ENCODE data around the gene ZNF576.
"Not testable (repeated sequence)": the region's sequence is repeated elsewhere in the genome, so short reads cannot be mapped to it uniquely, and the experiment has no call there.

ZNF576 gene

DNA sequence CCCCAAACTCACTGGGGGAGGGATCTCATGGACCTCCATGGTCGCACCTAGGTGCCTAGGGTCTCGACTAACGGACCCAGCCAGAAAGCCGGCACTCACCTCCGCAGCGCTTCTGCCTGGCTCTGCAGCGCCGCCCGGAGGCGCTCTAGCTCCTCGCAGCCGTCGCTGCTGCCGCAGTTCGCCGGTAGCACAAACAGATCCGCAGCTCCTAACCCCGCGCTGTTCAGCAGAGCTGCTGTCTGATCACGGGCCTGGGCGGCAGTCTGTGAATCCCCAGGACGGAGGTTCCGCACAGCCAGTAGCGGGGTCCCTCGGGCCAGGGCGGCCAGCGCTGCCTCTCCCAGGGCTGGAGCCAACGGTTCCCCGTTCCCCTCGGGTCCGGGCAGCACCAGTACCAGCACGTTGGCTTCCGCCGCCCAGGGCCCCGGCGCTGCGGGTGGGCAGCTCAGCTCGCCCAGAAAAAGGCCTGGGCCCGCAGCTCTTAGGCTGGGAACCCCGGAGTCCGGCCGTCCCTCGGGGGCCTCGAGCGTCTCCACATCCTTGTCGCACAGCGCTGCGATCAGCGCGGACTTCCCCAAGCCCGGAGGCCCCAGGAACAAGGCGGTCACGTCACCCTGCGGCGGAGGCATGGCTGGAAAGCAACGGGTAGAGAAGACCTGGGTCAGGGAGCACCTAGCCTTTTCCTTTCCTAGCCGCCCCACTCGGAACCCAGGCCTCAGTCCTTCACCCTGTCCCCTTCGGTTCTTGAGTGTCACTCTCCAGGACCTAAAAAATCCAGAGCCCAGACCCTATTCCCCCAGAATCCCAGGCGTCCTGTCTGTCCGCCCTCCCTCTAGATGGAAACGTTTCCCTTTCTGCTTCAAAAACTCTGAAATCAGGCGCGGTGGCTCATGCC is 1.4 kb upstream of the ZNF576 start:
- DNase-seq (ENCODE audit: low read depth) = peak; percentile 76
- peak overlapping the region; percentile 84 for H3K4me3 ChIP-seq (replicated peaks; ENCODE audit: low read depth, low read length)
- TF ChIP-seq, protein P1, sequence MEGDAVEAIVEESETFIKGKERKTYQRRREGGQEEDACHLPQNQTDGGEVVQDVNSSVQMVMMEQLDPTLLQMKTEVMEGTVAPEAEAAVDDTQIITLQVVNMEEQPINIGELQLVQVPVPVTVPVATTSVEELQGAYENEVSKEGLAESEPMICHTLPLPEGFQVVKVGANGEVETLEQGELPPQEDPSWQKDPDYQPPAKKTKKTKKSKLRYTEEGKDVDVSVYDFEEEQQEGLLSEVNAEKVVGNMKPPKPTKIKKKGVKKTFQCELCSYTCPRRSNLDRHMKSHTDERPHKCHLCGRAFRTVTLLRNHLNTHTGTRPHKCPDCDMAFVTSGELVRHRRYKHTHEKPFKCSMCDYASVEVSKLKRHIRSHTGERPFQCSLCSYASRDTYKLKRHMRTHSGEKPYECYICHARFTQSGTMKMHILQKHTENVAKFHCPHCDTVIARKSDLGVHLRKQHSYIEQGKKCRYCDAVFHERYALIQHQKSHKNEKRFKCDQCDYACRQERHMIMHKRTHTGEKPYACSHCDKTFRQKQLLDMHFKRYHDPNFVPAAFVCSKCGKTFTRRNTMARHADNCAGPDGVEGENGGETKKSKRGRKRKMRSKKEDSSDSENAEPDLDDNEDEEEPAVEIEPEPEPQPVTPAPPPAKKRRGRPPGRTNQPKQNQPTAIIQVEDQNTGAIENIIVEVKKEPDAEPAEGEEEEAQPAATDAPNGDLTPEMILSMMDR (IDR thresholded peaks at IDR 0.05; ENCODE audit: low read length, missing control alignments) = peak; percentile 86

DNA sequence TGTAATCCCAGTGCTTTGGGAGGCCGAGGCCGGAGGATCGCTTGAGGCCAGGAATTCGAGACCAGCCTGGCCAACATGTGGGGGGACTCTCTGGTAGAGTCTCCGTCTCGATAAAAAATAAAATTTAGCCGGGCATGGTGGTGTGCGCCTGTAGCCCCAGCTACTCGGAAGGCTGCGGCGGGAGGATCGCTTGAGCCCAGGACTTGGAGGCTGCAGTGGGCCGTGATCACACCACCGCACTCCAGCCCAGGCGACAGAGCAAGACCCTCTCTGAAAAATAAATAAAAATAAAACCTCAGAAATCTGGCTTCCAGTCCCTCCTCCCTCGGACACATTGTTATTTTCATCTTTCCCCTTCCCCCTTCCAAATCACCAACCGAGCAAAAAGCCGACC is 793 bp upstream of the ZNF576 start:
- no peak for DNase-seq (ENCODE audit: low read depth)
- TF ChIP-seq, protein P1 (IDR thresholded peaks at IDR 0.05; ENCODE audit: low read length, missing control alignments) = no peak
- peak overlapping the region; percentile 84 for H3K4me3 ChIP-seq (replicated peaks; ENCODE audit: low read depth, low read length)

DNA sequence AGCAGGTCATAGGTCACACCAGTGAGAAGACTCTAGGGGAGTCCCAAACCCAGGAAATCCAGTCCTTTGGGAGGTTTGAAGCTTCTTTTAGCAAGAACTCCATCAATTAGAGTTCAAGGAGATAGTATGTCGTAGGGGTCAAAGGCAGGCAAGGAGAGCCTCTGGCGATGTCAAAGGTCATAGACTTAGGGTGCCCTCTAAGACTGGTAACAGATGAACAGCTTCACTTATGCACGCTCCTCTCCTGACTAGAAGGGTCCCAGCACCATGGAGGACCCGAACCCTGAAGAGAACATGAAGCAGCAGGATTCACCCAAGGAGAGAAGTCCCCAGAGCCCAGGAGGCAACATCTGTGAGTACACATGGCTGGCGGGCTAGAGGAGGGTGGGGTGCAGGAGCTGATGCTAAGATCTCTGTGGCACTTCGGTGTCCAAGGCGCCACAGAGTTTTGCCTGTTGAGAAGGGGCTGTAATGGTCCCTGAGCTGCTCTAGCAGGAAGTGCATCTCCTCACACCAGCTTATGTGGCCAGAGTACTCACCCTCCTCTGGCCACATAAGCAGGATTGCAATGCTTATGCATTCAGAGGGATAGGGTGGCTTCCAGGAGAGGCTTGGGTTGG is 557 bp downstream of the ZNF576 start:
- TF ChIP-seq, protein P1 (IDR thresholded peaks at IDR 0.05; ENCODE audit: low read length, missing control alignments) = no peak
- no peak for DNase-seq (ENCODE audit: low read depth)
- H3K4me3 ChIP-seq (replicated peaks; ENCODE audit: low read depth, low read length) = peak overlapping the region; percentile 94

DNA sequence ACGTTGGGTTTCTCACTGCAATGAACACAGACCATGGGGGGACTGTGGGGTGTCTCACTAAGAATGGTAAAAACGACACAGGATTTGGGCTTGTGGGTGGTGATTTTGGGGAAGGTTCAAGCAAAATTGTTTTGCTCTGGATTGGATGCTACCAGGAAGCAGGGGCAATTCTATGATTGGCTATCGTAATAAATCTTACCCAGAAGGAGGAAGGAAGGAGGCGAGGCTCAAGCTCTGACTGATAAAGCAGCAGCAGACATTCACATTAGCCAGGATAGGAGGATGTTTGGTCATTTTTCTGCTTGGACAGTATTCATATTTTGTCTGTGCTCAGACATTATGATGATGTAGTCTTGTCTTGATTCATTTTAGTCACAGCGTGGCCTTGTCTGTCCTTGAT is 1.5 kb downstream of the ZNF576 start:
- TF ChIP-seq, protein P1 (IDR thresholded peaks at IDR 0.05; ENCODE audit: low read length, missing control alignments) = no peak
- DNase-seq (ENCODE audit: low read depth) = no peak
- peak overlapping the region; percentile 94 for H3K4me3 ChIP-seq (replicated peaks; ENCODE audit: low read depth, low read length)

DNA sequence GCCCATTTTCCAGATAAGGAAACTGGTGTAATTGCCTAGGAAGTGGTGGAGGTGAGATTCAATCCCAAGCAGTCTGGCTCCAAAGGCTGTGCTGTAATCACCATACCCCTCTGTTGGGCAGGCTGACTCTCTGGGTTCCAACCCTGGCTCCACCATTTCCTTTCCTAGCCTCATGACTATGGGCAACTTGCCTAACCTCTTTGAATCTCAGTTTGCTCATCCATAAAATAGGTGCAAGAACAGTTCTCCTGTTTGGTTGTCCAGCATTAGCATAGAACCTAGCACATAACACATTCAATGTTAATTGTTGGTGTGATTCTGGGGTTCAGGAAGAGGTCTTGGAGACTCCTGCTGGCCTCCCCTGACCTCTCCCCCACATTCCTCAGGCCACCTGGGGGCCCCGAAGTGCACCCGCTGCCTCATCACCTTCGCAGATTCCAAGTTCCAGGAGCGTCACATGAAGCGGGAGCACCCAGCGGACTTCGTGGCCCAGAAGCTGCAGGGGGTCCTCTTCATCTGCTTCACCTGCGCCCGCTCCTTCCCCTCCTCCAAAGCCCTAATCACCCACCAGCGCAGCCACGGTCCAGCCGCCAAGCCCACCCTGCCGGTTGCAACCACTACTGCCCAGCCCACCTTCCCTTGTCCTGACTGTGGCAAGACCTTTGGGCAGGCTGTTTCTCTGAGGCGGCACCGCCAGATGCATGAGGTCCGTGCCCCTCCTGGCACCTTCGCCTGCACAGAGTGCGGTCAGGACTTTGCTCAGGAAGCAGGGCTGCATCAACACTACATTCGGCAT is 2.2 kb downstream of the ZNF576 start:
- DNase-seq (ENCODE audit: low read depth) = no peak
- TF ChIP-seq, protein P1 (IDR thresholded peaks at IDR 0.05; ENCODE audit: low read length, missing control alignments) = no peak
- H3K4me3 ChIP-seq (replicated peaks; ENCODE audit: low read depth, low read length) = no peak overlapping the region

DNA sequence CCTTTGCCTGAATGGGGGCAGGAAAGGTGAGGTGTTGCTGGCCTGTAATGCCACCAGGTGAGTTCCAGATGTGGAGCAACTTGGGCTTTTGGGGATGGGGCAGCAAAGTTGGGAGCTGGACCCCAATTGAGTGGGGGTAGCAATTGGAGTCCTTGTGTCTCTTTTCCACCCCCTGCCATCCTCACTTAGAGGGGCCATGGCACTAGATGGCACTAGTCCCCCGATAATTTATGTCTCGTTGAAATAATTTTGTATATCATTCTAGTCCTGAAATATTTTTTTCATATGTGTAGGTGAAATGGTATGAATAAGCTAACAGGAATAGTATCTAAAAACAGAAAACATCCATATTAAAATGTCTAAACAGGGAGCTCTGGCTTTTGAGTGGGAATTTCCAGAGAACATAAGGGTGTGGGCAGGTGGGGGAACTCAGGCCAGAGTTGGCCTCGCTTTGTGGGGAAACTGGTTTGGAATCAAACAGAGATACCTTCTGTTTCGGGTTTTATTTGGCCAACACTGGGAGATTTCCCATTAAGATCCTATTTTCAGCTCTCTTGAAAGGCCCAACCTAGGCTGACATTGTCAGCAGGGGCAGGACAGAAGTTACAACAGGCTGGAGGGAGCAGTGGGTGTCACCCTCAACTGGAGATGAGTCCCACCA is 3.4 kb downstream of the ZNF576 start:
- H3K4me3 ChIP-seq (replicated peaks; ENCODE audit: low read depth, low read length) = no peak overlapping the region
- TF ChIP-seq, protein P1 (IDR thresholded peaks at IDR 0.05; ENCODE audit: low read length, missing control alignments) = no peak
- DNase-seq (ENCODE audit: low read depth) = no peak

DNA sequence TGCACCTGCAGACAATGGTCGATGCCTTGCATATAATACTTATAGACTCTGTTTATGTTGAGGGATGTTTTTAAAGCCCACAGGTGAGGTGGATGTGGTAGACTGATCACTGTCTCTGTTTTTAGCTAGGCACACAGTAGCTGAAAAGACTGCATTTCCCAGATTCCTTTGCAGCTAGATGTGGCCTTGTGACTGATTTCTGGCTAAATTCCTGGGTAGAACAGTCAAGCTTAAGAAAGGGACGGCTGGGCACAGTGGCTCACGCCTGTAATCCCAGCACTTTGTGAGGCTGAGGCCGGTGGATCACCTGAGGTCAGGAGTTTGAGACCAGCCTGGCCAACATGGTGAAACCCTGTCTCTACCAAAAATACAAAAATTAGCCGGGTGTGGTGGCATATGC is 3.9 kb downstream of the ZNF576 start:
- not testable (repeated sequence) for DNase-seq (ENCODE audit: low read depth); H3K4me3 ChIP-seq (replicated peaks; ENCODE audit: low read depth, low read length)
